Measurements from ENCODE around the gene PTGR3.

DNA sequence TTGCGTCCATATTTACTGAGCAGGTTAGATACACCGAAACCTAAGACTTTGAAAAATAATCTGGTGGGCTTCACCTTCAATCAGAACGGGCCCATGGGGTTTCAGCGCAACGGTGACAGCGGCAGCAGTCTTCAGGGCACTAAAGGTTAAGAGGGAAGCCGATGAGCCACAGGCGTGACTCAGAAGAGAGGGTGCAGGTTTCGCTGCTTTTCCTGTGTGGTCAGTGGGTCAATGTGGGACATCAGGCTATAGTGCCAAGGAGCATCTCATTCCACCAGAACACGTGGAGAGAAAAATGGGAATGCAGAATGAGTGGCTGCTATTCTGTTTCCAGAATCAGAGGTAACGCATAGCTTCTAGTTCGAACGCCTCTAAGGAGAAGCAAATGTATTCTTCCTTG lies 8.9 kb downstream of the PTGR3 start:
- TF ChIP-seq, protein P1, sequence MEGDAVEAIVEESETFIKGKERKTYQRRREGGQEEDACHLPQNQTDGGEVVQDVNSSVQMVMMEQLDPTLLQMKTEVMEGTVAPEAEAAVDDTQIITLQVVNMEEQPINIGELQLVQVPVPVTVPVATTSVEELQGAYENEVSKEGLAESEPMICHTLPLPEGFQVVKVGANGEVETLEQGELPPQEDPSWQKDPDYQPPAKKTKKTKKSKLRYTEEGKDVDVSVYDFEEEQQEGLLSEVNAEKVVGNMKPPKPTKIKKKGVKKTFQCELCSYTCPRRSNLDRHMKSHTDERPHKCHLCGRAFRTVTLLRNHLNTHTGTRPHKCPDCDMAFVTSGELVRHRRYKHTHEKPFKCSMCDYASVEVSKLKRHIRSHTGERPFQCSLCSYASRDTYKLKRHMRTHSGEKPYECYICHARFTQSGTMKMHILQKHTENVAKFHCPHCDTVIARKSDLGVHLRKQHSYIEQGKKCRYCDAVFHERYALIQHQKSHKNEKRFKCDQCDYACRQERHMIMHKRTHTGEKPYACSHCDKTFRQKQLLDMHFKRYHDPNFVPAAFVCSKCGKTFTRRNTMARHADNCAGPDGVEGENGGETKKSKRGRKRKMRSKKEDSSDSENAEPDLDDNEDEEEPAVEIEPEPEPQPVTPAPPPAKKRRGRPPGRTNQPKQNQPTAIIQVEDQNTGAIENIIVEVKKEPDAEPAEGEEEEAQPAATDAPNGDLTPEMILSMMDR (IDR thresholded peaks at IDR 0.05) = no peak
- no peak for TF ChIP-seq POLR2A (IDR thresholded peaks at IDR 0.05)
